H9 (cell line): ENCODE data around the gene LCE6A. TPM values are rescaled to one million over a fixed set of nuclear protein-coding genes. Genes with fewer than 3 reads are reported as not detected.

Experiments used
- DNase-seq: peaks from one replicate; pipeline ENCODE4 v3.0.0-alpha.2; 2017
- H2AFZ ChIP-seq: one replicate; pipeline ENCODE4 v1.6.1; 2013; ENCODE audit warnings: mild to moderate bottlenecking, low read length, control low read depth, moderate library complexity
- H2AK5ac ChIP-seq: 2 replicates; pipeline ENCODE4 v1.6.1; 2013; ENCODE audit warnings: low read length, control low read depth, mixed read lengths; ENCODE audit not compliant: insufficient read length
- H2BK120ac ChIP-seq: one replicate; pipeline ENCODE4 v1.6.1; 2013; ENCODE audit warnings: low read depth, mild to moderate bottlenecking, low read length, control low read depth, inconsistent platforms; ENCODE audit not compliant: poor library complexity, severe bottlenecking
- H2BK12ac ChIP-seq: 2 replicates; pipeline ENCODE4 v1.6.1; 2013; ENCODE audit warnings: low read length, control low read depth, mixed read lengths, low read depth; ENCODE audit not compliant: insufficient read length
- H2BK15ac ChIP-seq: 2 replicates; pipeline ENCODE4 v1.6.1; 2013; ENCODE audit warnings: low read depth, low read length, control low read depth
- H2BK20ac ChIP-seq: one replicate; pipeline ENCODE4 v1.6.1; 2013; ENCODE audit warnings: low read depth, mild to moderate bottlenecking, low read length, control low read depth, inconsistent platforms; ENCODE audit not compliant: poor library complexity, severe bottlenecking
- H2BK5ac ChIP-seq: 2 replicates; pipeline ENCODE4 v1.6.1; 2013; ENCODE audit warnings: low read length, control low read depth, mixed read lengths; ENCODE audit not compliant: insufficient read length
- H3K14ac ChIP-seq: 2 replicates; pipeline ENCODE4 v1.6.1; 2013; ENCODE audit warnings: low read length, control low read depth; ENCODE audit not compliant: insufficient read depth
- H3K18ac ChIP-seq: 2 replicates; pipeline ENCODE4 v1.6.1; 2013; ENCODE audit warnings: low read depth, mild to moderate bottlenecking, mixed read lengths, low read length, control low read depth; ENCODE audit not compliant: insufficient read length
- H3K23ac ChIP-seq: 2 replicates; pipeline ENCODE4 v1.6.1; 2013; ENCODE audit warnings: low read length, control low read depth, mixed read lengths, low read depth; ENCODE audit not compliant: insufficient read length
- H3K23me2 ChIP-seq: 2 replicates; pipeline ENCODE4 v1.6.1; 2013; ENCODE audit warnings: low read depth, mild to moderate bottlenecking, mixed read lengths, low read length, control low read depth; ENCODE audit not compliant: insufficient read length, poor library complexity, severe bottlenecking
- H3K27ac ChIP-seq: 2 replicates; pipeline ENCODE4 v1.5.1; 2013; ENCODE audit warnings: low read length, control low read depth, mixed read lengths, low read depth; ENCODE audit not compliant: insufficient read length
- H3K27me3 ChIP-seq: 2 replicates; pipeline ENCODE4 v1.6.1; 2013; ENCODE audit warnings: low read length, control low read depth, inconsistent platforms; ENCODE audit not compliant: insufficient read depth
- H3K4ac ChIP-seq: 2 replicates; pipeline ENCODE4 v1.6.1; 2013; ENCODE audit warnings: low read depth, mild to moderate bottlenecking, control low read depth, inconsistent platforms, low read length, moderate library complexity
- H3K4me1 ChIP-seq: 2 replicates; pipeline ENCODE4 v1.6.1; 2013; ENCODE audit warnings: low read length, control low read depth, inconsistent platforms; ENCODE audit not compliant: insufficient read depth
- H3K4me2 ChIP-seq: 2 replicates; pipeline ENCODE4 v1.6.1; 2013; ENCODE audit warnings: low read length, control low read depth, mixed read lengths; ENCODE audit not compliant: insufficient read length, insufficient read depth
- H3K56ac ChIP-seq: 2 replicates; pipeline ENCODE4 v1.6.1; 2013; ENCODE audit warnings: low read depth, mild to moderate bottlenecking, mixed read lengths, low read length, control low read depth; ENCODE audit not compliant: insufficient read length
- H3K79me1 ChIP-seq: 2 replicates; pipeline ENCODE4 v1.6.1; 2013; ENCODE audit warnings: low read depth, mild to moderate bottlenecking, moderate library complexity, low read length, control low read depth, inconsistent platforms; ENCODE audit not compliant: insufficient read depth, poor library complexity, severe bottlenecking
- H3K79me2 ChIP-seq: 2 replicates; pipeline ENCODE4 v1.6.1; 2013; ENCODE audit warnings: low read length, control low read depth, inconsistent platforms; ENCODE audit not compliant: insufficient read depth
- H3K9ac ChIP-seq: 2 replicates; pipeline ENCODE4 v1.6.1; 2013; ENCODE audit warnings: low read length, control low read depth, mixed read lengths; ENCODE audit not compliant: insufficient read length; ENCODE audit errors: extremely low read depth
- H3K9me3 ChIP-seq: one replicate; pipeline ENCODE4 v1.6.1; 2013; ENCODE audit warnings: low read depth, low read length, inconsistent platforms; ENCODE audit not compliant: control insufficient read depth
- H3T11ph ChIP-seq: one replicate; pipeline ENCODE4 v1.6.1; 2013; ENCODE audit warnings: mild to moderate bottlenecking, low read length, control low read depth, inconsistent platforms
- H4K20me1 ChIP-seq: one replicate; pipeline ENCODE4 v1.6.1; 2013; ENCODE audit not compliant: control insufficient read depth, insufficient read length, insufficient read depth
- H4K5ac ChIP-seq: 2 replicates; pipeline ENCODE4 v1.6.1; 2013; ENCODE audit warnings: low read depth, mild to moderate bottlenecking, mixed read lengths, low read length, control low read depth; ENCODE audit not compliant: insufficient read length
- H4K8ac ChIP-seq: replicated peaks from 2 replicates; pipeline ENCODE4 v1.6.1; 2013; ENCODE audit warnings: low read length, control low read depth, mixed read lengths, low read depth; ENCODE audit not compliant: insufficient read length
- H4K91ac ChIP-seq: 2 replicates; pipeline ENCODE4 v1.6.1; 2013; ENCODE audit warnings: low read depth, mild to moderate bottlenecking, moderate library complexity, mixed read lengths, low read length, control low read depth; ENCODE audit not compliant: insufficient read length
- H3K27ac Mint-ChIP-seq, 3 experiments: 2 replicates in 2 of 3; 3 replicates in 1 of 3; pipeline ENCODE4 v1.8.0; 2020 to 2021; ENCODE audit warnings: mixed read lengths in 3 of 3, mild to moderate bottlenecking in 1 of 3, moderate library complexity in 1 of 3
- H3K27me3 Mint-ChIP-seq: 2 replicates; pipeline ENCODE4 v1.8.0; 2021; ENCODE audit warnings: low read depth, mild to moderate bottlenecking, moderate library complexity, mixed read lengths
- H3K36me3 Mint-ChIP-seq, 3 experiments: 2 replicates in 2 of 3; 3 replicates in 1 of 3; pipeline ENCODE4 v1.8.0; 2020 to 2021; ENCODE audit warnings: low read depth in 3 of 3, mixed read lengths in 3 of 3; ENCODE audit not compliant: insufficient read depth in 1 of 3
- H3K4me1 Mint-ChIP-seq, 2 experiments: 2 replicates each; pipeline ENCODE4 v1.8.0; 2020; ENCODE audit warnings: mixed read lengths in 2 of 2
- H3K4me3 Mint-ChIP-seq, 2 experiments: 2 replicates in 1 of 2; 3 replicates in 1 of 2; pipeline ENCODE4 v1.8.0; 2020 to 2021; ENCODE audit warnings: mild to moderate bottlenecking in 2 of 2, mixed read lengths in 2 of 2, moderate library complexity in 1 of 2
- H3K9me3 Mint-ChIP-seq, 2 experiments: 2 replicates in 1 of 2; 3 replicates in 1 of 2; pipeline ENCODE4 v1.8.0; 2020; ENCODE audit warnings: mild to moderate bottlenecking in 2 of 2, mixed read lengths in 2 of 2, moderate library complexity in 1 of 2
- CTCF ChIP-seq: fragments of 200-600 bp; sonication (generic); conservative IDR thresholded peaks from 3 replicates; pipeline ENCODE4 v1.8.0; 2021; ENCODE audit warnings: antibody characterized with exemption, mild to moderate bottlenecking
- WGBS: extraction: QIAGEN DNeasy Blood & Tissue Kit; methylation state at CpG from one replicate; pipeline ENCODE4 v1.1.7; 2013; ENCODE audit warnings: missing lambda C conversion rate, low lambda C conversion rate, mixed read lengths; ENCODE audit not compliant: insufficient read length; ENCODE audit errors: extremely low coverage; 5-methylcytosine and 5-hydroxymethylcytosine counted together
- long read RNA-seq: library from polyadenylated mRNA; unstranded; transcript quantifications from one replicate; pipeline ENCODE4 v2.0.0, GENCODE V29; 2020
- total RNA-seq: library from RNA; stranded (reverse); gene quantifications from 2 replicates; pipeline ENCODE4 v1.2.1, GENCODE V29; 2021

Gene LCE6A
- total RNA-seq: not detected in 2 replicates
- long read RNA-seq: 0 reads

GRCh38 chr1:152842556-152842955, at the start of gene LCE6A:
Gene LCE6A, plus strand, starts transcription at chr1:152842856. Its CDS starts 665 bp downstream, at chr1:152843521.
- Histone ChIP-seq H2BK12ac (no peak within 1 kb of the TSS), H3K9me3 (peaks cover 70% of the 10 kb centered on the region), H3K14ac (no peak within 1 kb of the TSS), H2BK20ac (no peak within 1 kb of the TSS), H2BK120ac (no peak within 1 kb of the TSS), H3K27me3 (no peaks in the 10 kb centered on the region), H4K5ac (no peak within 1 kb of the TSS), H3K56ac (no peak within 1 kb of the TSS), H3K4me1 (no peaks in the 10 kb centered on the region), H3K4ac (no peak within 1 kb of the TSS), H3K23ac (no peak within 1 kb of the TSS), H2BK15ac (no peak within 1 kb of the TSS), H3K79me2 (no peaks in the 10 kb centered on the region), H3K4me2 (no peak within 1 kb of the TSS), H2AK5ac (no peak within 1 kb of the TSS), H2BK5ac (no peak within 1 kb of the TSS), H3K18ac (no peak within 1 kb of the TSS), H3K27ac (no peak within 1 kb of the TSS), H3K79me1 (no peaks in the 10 kb centered on the region), H4K20me1 (no peaks in the 10 kb centered on the region), H2AFZ (no peak within 1 kb of the TSS), H4K91ac (no peak within 1 kb of the TSS), H3K9ac (no peak within 1 kb of the TSS), H3T11ph (no peak within 1 kb of the TSS), H3K23me2 (no peaks in the 10 kb centered on the region), H4K8ac (no peak within 1 kb of the TSS)
- DNase-seq: no peak
- WGBS: no CpG with 5 or more reads among the region's 3 CpGs
- Mint-ChIP-seq H3K27me3 (no peaks in the 10 kb centered on the region), H3K4me1 (no peaks in the 10 kb centered on the region), H3K4me3 (no peak within 1 kb of the TSS), H3K9me3 (peaks cover 72 to 73% of the 10 kb centered on the region in 2 experiments), H3K27ac (no peak within 1 kb of the TSS; a peak in 1 of 7 replicates), H3K36me3 (peaks cover 0 to 27% (median 3%) of the 10 kb centered on the region in 3 experiments; a peak in 5 of 7 replicates)
- TF ChIP-seq CTCF: no peak
